AG09319 (cell line): ENCODE results near the gene LBP.
"Not testable (repeated sequence)": the region's sequence is repeated elsewhere in the genome, so short reads cannot be mapped to it uniquely, and the experiment has no call there.

Source experiments
- DNase-seq: peaks from one replicate; pipeline ENCODE4 v3.0.0-alpha.2; 2010; ENCODE audit warnings: low read depth; ENCODE audit errors: extremely low read depth
- CTCF ChIP-seq: IDR thresholded peaks from 2 replicates; pipeline ENCODE4 v1.5.1; 2011; ENCODE audit warnings: low read depth, mild to moderate bottlenecking, inconsistent platforms, low read length, moderate library complexity

Gene LBP

GRCh38 chr20:38402816-38403215 lies 56.5 kb downstream of the LBP start:
- no peak for TF ChIP-seq CTCF
- DNase-seq = no peak

GRCh38 chr20:38404016-38404415 lies 57.7 kb downstream of the LBP start:
- TF ChIP-seq CTCF = no peak

GRCh38 chr20:38405132-38405531 lies 58.9 kb downstream of the LBP start:
- DNase-seq = no peak

More at GRCh38 chr20:38404016-38404415, 57.7 kb downstream of the LBP start:
- DNase-seq = no peak

GRCh38 chr20:38406476-38406875 lies 60.2 kb downstream of the LBP start:
- no peak for DNase-seq
- no peak for TF ChIP-seq CTCF

More at GRCh38 chr20:38405132-38405531, 58.9 kb downstream of the LBP start:
- TF ChIP-seq CTCF = no peak

GRCh38 chr20:38407321-38407720 lies 61.0 kb downstream of the LBP start:
- TF ChIP-seq CTCF = no peak
- no peak for DNase-seq

GRCh38 chr20:38407822-38408221 lies 61.5 kb downstream of the LBP start:
- DNase-seq = not testable (repeated sequence)

- DNase-seq = no peak
- no peak for TF ChIP-seq CTCF
Measured at GRCh38 chr20:38412877-38413577, 66.7 kb downstream of the LBP start.
